Right renal pelvis (tissue), 4 donors: ENCODE data around the gene CUX1. TPM values are rescaled to one million over a fixed set of nuclear protein-coding genes. Genes with fewer than 3 reads are reported as not detected.

ENCODE experiments used
- DNase-seq, 4 donors: peaks; one replicate each; pipeline ENCODE4 v3.0.0-alpha.2; 2013; ENCODE audit warnings: low read depth in 4 of 4, low spot score in 3 of 4, missing footprints in 1 of 4
- polyA plus RNA-seq, 4 donors: library from polyadenylated mRNA; unstranded; fragments of 120-200 nt; gene quantifications; one replicate each; pipeline ENCODE4 v1.2.1, GENCODE V29; 2013; ENCODE audit not compliant: insufficient read length in 4 of 4

Gene CUX1
- polyA plus RNA-seq, 4 donors, result 93.0 to 111 (median 107) TPM

DNA sequence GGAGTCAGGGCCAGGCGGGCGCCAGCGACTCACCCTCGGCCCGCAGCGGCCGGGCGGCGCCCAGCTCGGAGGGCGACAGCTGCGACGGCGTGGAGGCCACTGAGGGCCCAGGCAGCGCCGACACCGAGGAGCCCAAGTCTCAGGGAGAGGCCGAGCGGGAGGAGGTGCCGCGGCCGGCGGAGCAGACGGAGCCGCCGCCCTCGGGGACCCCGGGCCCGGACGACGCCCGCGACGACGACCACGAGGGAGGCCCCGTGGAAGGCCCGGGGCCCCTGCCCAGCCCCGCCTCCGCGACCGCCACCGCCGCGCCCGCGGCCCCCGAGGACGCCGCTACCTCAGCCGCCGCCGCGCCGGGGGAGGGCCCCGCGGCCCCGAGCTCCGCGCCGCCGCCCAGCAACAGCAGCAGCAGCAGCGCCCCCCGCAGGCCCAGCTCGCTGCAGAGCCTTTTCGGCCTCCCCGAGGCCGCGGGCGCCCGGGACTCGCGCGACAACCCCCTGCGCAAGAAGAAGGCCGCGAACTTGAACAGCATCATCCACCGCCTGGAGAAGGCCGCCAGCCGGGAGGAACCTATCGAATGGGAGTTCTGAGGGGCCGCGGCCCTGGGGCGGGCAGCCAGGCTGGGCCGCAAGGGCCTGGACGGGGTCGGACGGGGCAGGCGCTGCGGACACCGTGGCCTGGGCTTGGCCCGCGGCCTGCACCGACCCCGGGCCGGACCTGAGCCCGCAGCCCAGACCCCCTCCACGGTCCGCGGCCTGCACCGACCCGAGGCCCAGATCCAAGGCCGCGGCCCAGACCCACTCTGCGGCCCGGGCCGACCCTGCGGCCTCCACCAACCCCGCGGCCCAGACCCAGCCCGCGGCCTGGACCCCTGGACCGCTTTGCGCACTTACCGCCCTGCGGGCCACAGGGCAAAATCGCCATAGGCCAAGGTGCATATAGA, 431.3 kb downstream of the CUX1 start:
- DNase-seq, result no peak

DNA sequence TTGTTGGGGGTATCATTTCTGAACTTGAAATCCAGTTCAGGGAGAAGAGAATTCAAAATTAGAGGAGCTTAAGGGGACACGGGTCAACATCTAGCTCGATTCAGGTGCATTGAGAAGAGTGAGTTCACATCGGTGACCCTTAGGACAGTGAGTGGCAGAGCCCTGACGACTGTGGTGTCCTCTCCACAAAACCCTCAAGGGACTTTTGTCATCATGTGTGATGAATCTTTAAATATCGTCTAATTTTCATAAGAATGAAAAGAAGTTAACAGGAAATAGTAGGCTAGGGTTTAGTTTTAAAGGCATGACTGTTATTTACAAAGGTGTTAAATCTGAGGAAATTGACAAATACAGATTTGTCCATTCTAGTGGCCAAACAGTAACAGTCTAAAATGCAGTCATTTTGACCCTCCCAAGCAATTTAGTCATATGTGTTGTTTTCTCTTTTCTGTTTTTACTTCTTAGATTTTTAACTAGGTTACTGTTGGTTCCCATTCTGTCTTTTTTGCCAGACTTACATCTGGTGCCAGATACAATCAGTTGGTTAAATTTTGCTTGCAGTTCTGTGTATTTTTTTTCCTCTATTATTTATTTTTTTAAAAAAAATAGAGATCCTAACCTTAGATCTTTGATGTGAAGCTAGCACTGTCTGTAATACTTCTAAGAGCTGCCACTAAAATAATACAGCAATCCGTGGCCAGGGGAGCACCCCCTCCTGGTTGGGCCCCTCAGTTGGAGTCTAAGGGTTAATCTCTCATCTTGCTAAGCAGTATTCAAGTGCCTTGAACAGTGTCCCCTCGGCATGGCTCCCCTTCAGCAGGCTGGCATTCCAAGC, 434.3 kb downstream of the CUX1 start:
- DNase-seq, result no peak

DNA sequence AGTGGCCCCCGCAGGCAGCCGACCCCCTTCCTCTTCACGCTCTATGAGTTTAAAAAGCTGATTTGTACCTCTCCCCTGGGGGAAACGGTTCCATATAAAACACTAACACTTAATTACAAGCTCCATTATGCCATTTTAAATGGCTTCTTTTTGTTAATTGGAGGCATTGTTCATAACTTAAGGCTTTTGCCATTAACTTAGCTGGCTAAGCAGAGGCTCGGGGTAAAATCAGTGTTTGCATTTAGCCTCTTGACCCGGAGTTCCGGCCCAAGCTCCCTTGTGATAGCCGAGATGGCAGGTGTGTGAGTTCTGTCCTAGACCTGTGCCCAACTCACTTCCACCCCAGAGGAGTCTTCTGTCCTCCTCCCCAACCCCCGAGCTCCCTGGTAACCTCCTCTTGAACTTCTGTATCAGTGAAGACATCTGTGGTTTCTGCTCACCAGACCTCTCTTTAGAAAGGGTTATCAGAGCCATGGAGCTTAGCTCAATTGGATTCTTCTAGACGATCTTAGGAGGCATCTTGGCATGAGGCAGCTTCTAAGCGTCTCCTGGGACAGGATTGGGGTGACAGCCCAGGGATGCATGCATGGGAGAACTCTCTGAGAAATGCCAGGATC, 435.0 kb downstream of the CUX1 start:
- DNase-seq, result no peak

DNA sequence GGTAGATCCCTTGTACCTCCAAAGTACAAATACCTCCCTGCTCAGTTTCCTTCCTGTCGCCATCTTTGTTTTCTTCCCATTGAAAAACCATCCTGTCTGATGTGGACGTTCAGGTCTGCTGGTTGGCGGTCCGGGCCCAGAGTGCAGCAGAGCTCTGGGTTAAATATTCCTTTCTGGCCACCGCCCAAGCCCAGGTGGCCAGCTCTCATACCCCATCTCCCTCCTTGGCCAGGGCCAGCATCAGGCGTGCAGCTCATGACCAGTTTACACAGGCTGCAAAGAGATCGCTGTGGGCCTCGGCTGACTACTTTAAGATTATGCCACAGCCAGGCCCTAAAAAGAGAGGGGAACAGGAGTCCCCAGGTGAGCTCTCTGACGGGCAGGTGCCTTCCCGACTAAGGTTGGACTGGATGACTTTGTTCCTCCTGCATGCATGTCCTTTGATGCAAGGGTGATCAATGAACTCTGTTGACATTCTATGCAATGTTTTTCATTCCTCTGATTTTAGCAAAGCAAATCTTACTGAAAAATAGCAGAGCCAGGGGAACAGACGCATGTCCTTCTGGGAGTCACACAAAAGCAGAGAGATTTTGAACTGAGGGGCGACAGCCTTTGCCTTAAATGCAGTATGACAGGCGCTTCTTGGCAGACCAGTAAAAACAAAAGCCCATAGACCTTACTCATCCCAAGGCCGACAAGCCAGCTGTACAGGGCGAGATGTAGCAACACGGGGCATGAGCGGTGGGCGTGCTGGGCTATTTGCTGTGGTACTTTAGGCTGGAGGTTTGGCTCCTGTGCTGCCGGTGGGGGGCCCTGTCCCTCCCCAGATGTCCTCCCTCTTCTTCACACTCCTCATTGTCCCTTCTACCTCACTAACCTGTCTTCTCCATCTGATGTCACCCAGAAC, 435.9 kb downstream of the CUX1 start:
- DNase-seq, result no peak

DNA sequence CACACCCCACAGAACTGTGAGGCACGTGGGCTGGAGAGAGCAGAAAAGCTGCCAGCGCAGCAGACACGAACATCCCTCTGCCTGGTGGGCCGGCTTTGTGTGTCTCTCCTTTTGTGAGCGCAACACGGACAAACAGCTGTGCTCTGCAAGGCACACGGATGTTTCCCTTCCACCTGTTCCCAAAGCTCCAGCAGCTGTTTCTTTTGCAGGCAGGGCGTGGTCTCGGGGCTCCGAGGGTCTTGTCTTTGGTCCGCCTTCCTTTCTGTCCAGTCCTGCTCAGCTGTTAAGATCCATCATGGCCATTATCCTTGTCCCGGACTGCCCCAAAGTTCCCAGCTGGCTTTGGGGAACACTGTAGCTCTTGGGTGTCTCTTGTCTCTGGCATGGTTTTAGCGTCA, 436.5 kb downstream of the CUX1 start:
- DNase-seq, result no peak

DNA sequence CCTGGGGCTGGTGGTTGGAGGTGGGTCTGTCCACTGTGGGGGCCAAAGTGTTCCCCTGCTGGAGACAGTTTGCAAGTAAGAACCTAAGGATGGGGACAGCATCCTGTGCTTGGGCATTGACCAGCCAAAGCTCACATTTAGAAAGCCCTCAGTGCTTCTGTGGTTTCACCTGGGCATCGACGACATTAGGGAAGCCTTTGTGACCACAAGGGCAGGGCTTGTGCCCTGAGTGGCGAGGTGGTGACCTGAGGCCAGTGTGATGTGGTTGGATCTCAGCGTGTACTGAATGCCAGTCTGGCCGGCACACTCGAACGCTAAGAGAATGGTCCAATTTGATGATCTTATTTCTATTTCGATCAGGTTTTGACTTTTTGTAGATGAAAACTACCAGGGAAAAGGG, 437.1 kb downstream of the CUX1 start:
- DNase-seq, result no peak

DNA sequence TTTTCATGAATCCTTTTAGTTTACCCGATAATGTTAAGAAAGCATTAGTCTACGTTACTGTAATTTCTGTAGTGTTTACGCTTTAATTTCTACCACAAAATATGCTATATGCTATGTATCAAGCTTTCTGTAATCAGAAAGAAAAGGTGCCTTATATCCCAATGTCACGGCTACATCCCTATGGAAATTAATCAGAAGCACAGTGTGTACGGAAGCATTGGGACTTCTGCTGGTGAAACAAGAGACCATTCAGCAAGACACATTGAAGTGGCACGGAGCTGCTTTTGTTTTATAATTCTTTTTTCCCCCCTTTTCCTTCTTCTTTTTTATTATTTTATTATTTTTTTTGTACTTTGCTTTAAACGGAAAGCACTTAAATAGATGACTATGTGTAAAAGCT, 438.1 kb downstream of the CUX1 start:
- DNase-seq, result no peak

DNA sequence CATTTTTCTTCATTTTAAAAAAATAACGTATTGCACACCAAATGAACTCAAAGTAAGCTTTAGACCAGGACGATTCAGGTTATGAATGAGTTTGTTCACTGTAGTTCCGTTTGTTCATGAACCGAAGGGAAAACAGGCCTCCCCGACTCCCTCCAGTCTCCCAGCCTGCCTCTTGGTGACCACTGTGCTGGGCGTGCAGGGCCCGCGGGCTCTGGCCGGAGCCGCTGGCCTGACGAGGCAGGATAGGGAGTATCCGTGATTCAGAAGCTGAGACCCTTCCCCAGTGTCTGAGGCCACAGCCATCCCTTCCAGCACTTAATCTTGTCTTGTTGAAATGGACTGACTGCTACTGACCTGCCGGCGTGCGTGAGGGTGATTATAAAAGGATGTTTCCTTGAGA, 438.5 kb downstream of the CUX1 start:
- DNase-seq, result no peak

DNA sequence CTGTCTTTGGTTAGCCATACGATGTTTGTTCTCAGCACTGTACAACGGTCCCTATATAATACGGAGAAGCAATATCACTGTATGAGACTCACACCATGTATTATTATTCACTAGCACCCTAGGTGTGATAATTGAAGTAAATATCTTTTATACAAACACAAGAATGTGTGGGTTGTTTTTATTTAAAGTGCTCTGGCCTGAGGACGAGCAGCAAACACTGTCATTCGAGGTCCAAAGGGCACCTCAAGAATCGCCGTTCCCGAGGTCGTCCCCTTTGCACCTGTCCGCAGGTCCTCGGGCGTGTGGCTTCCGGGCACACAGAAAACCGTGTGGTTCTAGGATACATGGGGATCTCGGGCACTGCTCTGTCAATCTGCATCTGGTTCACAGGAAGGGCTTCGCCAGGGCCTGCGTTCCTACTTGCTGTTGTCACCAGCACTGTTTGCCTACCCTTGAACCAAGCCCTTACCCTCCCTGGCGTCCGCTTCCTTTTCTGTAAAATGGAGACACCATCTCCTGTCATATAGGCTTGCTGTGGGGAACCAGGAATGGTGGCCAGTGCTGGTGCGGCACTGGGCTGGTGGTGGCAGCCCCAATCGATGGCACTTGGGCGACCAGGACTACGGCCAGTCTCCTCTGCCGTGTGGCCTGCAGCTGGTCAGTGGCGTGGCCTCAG, 440.8 kb downstream of the CUX1 start:
- no peak for DNase-seq

DNA sequence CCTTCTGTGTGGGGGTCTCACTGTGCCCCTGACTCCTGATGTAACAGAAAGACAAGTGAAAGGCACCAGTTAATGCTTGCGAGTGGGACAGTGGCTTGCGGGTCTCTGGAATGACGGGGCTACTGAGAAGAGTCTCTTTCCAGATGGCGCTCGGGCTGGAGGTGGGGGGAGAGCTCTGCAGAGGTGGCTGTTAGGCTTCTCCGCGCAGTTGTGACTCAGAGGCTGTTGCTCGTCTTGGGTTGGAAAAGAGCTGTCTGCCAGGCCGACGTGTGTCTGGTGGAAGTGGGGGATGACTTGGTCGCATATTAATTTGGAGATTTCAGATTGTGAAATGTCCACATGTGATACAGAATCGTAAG, 441.3 kb downstream of the CUX1 start:
- no peak for DNase-seq

DNA sequence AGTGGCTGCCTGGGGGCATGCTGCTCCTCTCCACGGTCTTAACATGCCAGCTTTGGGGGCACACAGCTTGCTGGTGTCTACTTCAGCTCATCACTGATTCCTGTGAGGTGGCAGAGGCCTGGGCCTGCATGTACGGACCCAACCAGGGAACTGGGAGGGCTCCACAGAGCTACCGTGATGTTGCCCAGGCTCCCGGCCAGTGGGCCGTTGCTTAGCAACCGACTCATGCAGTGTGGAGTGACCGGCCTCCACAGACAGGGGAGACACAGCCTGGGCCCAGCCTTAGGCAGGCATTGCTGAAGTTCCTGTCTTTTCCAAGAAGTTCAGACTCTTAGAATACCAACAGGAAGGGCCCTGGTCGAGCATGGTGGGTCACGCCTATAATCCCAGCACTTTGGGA, 443.4 kb downstream of the CUX1 start:
- no peak for DNase-seq

DNA sequence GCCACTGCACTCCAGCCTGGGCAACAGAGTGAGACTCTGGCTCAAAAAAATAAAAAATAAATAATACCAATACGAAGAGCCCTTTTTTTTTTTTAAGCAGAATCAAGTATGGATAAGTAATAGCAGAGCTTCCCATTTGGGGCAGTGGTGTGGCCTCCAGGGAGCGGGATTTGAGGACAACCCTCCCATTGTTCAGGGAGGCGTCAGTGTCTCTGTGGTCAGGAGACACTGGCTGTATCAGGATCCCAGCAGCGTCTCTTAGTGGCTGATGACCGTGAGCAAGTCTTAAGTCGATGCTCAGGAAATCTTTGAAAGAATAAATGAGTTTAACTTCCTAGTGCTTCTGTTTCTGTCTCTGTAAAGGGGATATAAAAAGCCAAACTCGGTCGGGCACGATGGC, 444.0 kb downstream of the CUX1 start:
- DNase-seq, result no peak

DNA sequence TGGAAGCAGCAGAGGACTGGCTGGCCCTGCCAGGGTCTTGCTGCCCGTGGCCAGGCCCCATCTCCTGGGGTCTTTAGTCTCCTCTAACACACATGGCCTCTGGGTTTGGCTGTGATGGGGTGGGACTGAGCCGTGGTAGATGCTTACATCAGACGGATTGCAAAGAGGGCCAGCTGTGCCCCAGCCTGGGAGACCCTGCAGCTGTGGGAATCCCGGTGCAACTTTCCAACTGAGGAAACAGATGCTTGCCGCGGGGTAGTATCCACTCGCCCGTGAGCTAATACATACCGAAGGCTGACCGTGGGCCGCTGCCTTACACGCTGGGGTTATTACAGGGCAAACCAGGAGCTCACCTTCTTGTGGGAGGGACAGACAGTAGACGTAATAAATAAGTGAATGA, 445.1 kb downstream of the CUX1 start:
- no peak for DNase-seq

DNA sequence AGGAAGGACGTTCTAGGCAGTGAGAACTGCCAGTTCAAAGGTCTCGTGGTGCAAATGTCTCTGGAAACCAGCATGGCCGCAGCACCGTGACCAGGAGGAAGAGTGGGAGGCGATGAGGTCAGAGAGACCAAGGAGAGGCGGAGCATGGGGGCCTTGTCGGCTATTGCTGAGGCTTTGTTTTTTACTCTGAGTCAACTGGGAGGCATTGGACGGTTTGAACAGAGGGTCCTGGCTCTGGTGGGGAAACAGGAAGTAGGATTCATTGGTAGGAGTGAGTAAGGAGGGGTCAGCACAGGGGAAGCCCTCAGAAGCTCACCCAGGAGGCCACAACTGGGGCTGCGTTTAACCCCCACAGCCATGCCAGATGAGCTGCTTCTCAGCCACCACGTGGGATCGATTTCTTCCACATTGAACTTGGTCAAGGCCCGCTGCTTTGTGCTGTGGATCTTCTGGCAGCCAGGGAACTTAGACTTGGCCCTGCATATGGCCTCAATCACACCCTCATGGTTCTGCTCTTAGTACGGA, 447.0 kb downstream of the CUX1 start:
- no peak for DNase-seq

DNA sequence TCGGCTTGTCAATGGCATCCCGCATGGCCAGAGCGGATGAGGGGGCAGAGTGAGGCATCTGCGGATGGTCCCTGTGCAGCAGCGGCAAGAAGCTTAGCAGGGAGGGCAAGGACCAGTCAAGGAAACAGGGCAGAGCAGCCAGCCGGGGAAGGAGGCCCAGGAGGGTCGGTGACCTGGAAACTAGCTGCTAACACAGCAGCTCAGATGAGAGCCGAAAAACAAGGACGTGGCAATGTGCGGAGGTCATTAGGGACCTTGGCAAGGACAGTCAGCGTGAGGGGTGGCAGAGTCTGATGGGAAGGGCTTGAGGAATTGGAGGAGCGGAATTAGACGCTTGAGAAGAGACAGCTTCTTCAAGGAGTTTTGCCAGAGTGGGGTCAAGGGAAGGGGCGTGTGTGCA, 449.1 kb downstream of the CUX1 start:
- DNase-seq, result no peak

DNA sequence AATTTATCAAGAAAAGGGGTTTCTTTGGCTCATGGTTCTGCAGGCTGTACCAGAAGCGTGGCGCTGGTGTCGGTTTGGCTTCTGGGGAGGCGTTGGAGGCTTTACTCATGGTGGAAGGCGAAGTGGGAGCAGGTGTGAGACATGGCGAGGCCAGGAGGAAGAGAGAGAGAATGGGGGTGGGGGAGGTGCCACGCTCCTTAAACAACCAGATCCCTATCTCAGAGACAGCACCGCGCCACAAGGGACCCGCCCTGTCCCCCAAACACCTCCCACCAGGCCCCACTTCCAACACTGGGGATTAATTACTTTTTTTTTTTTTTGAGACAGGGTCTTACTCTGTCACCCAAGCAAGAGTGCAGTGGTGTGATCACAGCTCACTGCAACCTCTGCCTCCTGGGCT, 451.2 kb downstream of the CUX1 start:
- no peak for DNase-seq

DNA sequence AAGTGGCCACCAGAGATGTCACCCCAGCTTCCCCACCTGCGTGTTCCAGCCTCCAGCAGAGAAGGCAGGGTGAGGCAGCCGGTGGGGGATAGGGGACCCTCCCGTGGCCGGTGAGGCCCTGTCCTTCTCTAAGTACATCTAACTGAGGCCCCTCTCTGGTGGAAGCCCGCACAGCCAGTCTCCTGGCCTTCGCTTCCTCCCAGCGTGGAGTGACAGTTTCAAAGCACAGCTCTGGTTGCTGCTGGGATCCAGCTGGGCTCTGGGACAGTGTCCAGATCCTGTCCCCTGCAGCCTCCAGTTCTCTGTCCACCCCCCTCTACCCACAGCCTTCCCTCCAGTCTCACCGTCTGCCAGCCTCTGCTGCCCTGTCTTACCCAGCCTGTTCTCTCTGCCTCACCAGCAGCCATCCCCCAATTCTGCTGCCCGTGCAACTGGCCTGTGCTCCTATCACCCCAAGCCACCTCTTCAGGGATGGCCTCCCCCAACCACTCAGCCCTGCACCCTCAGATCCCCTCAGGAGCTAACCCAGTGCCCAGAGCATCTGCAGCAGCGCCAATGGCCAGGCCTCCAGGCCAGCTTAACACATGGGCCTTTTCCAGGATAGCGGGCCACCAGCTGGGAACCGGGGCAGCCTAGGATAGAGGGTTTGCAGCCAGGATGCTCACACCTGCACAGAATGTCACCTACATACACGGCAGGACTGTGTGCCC, 452.9 kb downstream of the CUX1 start:
- no peak for DNase-seq

DNA sequence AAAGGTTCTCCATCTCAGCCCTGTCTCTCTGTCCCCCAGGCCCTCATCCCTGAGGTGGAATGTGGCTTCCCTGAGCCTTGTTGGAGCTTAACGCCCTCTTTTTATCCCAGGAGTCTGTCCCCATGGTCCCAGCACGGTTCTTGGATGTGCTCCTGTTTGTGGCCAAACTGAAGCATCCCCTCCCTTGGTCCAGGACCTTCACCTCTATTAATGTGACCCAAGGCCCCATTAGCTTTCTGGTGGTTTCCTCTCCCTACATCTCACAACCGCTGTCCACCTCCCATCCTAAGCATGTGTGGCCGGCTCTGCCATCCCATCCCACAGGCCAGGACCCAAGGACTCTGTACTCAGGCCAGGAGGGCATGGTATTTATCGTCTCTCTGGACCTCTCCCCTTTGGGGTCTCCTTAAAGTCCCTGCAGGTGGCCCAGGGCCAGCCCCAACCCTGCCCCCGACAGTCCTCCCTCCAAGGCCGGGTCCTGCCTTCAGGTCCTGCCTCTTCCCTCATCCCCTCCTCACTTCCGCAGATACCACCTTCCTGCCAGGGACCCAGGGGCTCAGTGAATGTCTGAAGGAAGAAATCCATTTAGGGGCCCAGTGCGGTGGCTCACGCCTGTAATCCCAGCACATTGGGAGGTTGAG, 453.9 kb downstream of the CUX1 start:
- no peak for DNase-seq
